AG04449 (cell line): ENCODE data around the gene PROX2.

ENCODE experiments used
- CTCF ChIA-PET: fragments of 350-600 bp; formaldehyde crosslinking; extraction: SDS; loops from one replicate; lab custom pipeline; 2021; ENCODE audit warnings: antibody characterized with exemption; lab: Yijun Ruan, JAX
- POLR2A ChIA-PET: fragments of 400-600, 350-600 bp; formaldehyde crosslinking; extraction: SDS; loops from one replicate; lab custom pipeline; 2020; ENCODE audit warnings: antibody characterized with exemption, inconsistent platforms; lab: Yijun Ruan, JAX
- DNase-seq: peaks from one replicate; pipeline ENCODE4 v3.0.0-alpha.2; 2010; ENCODE audit warnings: low read depth, low spot score
- H3K4me3 ChIP-seq: 2 replicates; pipeline ENCODE4 v1.5.1; 2011; ENCODE audit warnings: low read depth, mild to moderate bottlenecking, control low read depth, low read length
- CTCF ChIP-seq: IDR thresholded peaks from one replicate; pipeline ENCODE4 v1.5.1; 2011; ENCODE audit warnings: mild to moderate bottlenecking, moderate library complexity, low read length, control low read depth, inconsistent platforms; ENCODE audit not compliant: insufficient read depth; ENCODE audit errors: missing control alignments

The PROX2 gene

GRCh38 chr14:74855021-74855420 lies 20.9 kb downstream of the PROX2 start:
- TF ChIP-seq CTCF = no peak
- H3K4me3 ChIP-seq = no peak overlapping the region
- no peak for DNase-seq
- CTCF ChIA-PET = interaction anchor here (0.7 to 20.7 kb wide), 6 partner anchors 8 to 244 kb away, joined by 4 to 689 read pairs (median 54); partner anchors contain the start of genes DLST, LTBP2 and PROX2
- POLR2A ChIA-PET = no interaction called here

- H3K4me3 ChIP-seq = no peak overlapping the region
- POLR2A ChIA-PET = no interaction called here
These were observed 22.4 kb downstream of the PROX2 start for GRCh38 chr14:74853581-74853980.

GRCh38 chr14:74852922-74853530 lies 22.9 kb downstream of the PROX2 start:
- ChIA-PET CTCF (interaction anchor here (0.7 to 20.7 kb wide), 6 partner anchors 8 to 242 kb away, joined by 3 to 689 read pairs (median 55); partner anchors contain the start of genes DLST, LTBP2 and PROX2), POLR2A (no interaction called here)
- DNase-seq = peak; percentile 45
- TF ChIP-seq CTCF = no peak
- no peak overlapping the region for H3K4me3 ChIP-seq

More at GRCh38 chr14:74853581-74853980, 22.4 kb downstream of the PROX2 start:
- CTCF ChIA-PET = interaction anchor here (2.3 to 20.7 kb wide), 5 partner anchors 8 to 243 kb away, joined by 8 to 689 read pairs (median 89); partner anchors contain the start of genes DLST, LTBP2 and PROX2
- no peak for DNase-seq
- TF ChIP-seq CTCF = no peak

- no peak overlapping the region for H3K4me3 ChIP-seq
- ChIA-PET POLR2A (no interaction called here), CTCF (interaction anchor here (1.0 to 7.7 kb wide), 4 partner anchors 11 to 85 kb away, joined by 3 to 70 read pairs (median 4); partner anchors contain the start of gene YLPM1)
- TF ChIP-seq CTCF = no peak
- no peak for DNase-seq
These were observed 27.2 kb downstream of the PROX2 start for GRCh38 chr14:74848768-74849167.

DNA sequence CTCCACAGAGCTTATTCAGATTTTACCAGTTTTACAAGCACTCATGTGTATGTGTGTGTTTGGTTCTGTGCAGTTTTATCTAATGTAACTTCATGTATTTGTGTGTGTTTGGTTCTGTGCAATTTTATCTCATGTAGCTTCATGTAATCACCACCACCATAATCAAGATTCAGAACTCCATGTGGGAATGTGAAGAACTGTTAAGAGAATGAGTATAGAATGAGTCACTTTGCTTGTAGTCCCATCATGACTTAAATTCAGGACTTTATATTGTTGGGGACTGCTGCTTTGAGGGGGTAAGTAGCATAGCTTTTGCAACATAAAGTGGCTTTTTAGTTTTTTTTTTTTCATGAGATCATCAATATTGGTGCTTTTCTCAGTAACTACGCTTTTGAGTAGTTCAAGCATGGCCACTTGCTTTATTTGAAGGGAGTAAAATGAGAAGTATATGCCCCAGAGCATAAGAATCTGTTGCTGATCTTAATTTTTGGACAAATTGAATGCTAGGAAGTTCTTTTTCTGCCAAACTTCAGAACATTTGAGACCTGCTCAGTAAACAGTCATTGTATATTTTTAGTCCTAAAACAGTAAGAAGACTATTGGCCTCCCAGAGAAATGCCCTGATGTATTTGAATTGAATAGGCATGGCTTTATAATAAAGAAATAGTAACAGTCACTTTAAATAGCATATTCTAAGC lies 28.8 kb downstream of the PROX2 start:
- H3K4me3 ChIP-seq = no peak overlapping the region
- no peak for DNase-seq
- ChIA-PET POLR2A (no interaction called here), CTCF (interaction anchor here (0.7 to 7.7 kb wide), 8 partner anchors 8 to 241 kb away, joined by 3 to 70 read pairs (median 4); partner anchors contain the start of gene LTBP2)
- no peak for TF ChIP-seq CTCF

GRCh38 chr14:74846168-74846567 lies 29.8 kb downstream of the PROX2 start:
- no peak for DNase-seq
- CTCF ChIA-PET = interaction anchor here (0.7 to 7.7 kb wide), 10 partner anchors 9 to 242 kb away, joined by 3 to 70 read pairs (median 4); partner anchors contain the start of gene LTBP2
- POLR2A ChIA-PET = no interaction called here
- H3K4me3 ChIP-seq = no peak overlapping the region
- TF ChIP-seq CTCF = no peak
